PC-3 (cell line): Measurements from ENCODE around the gene LAT.
"Not testable (repeated sequence)": the region's sequence is repeated elsewhere in the genome, so short reads cannot be mapped to it uniquely, and the experiment has no call there.

Experiments
- EZH2 ChIP-seq: fragments of 300-600 bp; sonication (generic); IDR thresholded peaks from one replicate; pipeline ENCODE4 v1.6.1; 2017; ENCODE audit warnings: antibody characterized with exemption, mild to moderate bottlenecking, low read length; ENCODE audit not compliant: unreplicated experiment
- EZH2phosphoT487 ChIP-seq: fragments of 300-600 bp; sonication (generic); IDR thresholded peaks from 2 replicates; pipeline ENCODE4 v1.6.1; 2018; ENCODE audit warnings: mild to moderate bottlenecking, antibody characterized with exemption, low read length, borderline replicate concordance
- TF ChIP-seq, protein P1 (sequence below): fragments of 300-600 bp; sonication (generic); conservative IDR thresholded peaks from 2 replicates; pipeline ENCODE4 v1.5.1; 2017; ENCODE audit warnings: antibody characterized with exemption, low read depth, mild to moderate bottlenecking, low read length

DNA sequence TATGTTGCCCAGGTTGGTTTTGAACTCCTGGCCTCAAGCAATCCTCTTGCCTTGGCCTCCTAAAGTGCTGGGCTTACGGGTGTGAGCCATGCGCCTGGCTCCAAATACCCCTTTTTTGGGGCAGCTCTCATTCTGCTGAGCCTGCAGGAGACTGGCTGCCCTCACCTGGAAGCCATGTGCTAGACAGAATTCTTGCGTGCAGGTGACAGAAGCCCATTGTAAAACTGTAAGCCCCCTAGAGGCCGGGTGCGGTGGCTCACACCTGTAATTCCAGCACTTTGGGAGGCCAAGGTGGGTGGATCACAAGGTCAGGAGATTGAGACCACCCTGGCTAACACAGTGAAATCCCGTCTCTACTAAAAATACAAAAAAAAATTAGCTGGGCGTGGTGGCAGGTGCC, 4.5 kb upstream of the LAT start:
- TF ChIP-seq, protein P1, sequence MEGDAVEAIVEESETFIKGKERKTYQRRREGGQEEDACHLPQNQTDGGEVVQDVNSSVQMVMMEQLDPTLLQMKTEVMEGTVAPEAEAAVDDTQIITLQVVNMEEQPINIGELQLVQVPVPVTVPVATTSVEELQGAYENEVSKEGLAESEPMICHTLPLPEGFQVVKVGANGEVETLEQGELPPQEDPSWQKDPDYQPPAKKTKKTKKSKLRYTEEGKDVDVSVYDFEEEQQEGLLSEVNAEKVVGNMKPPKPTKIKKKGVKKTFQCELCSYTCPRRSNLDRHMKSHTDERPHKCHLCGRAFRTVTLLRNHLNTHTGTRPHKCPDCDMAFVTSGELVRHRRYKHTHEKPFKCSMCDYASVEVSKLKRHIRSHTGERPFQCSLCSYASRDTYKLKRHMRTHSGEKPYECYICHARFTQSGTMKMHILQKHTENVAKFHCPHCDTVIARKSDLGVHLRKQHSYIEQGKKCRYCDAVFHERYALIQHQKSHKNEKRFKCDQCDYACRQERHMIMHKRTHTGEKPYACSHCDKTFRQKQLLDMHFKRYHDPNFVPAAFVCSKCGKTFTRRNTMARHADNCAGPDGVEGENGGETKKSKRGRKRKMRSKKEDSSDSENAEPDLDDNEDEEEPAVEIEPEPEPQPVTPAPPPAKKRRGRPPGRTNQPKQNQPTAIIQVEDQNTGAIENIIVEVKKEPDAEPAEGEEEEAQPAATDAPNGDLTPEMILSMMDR, result not testable (repeated sequence)
- TF ChIP-seq EZH2, EZH2phosphoT487: not testable (repeated sequence)
